Tibial nerve (tissue), 4 donors: ENCODE data around the gene TIPRL. TPM values are rescaled to one million over a fixed set of nuclear protein-coding genes. Genes with fewer than 3 reads are reported as not detected.

Experiments used
- DNase-seq, 2 donors: peaks; one replicate each; pipeline ENCODE4 v3.0.0-alpha.2; 2019; ENCODE audit warnings: low spot score in 2 of 2
- H3K27ac ChIP-seq, 4 donors: fragments of 200-600 bp; sonication (generic) in 3 of 4; one replicate each; pipeline ENCODE4 v1.5.1; 2017 to 2019; ENCODE audit warnings: mild to moderate bottlenecking in 1 of 4
- H3K27me3 ChIP-seq, 2 donors: fragments of 200-600 bp; sonication (generic) in 1 of 2; one replicate each; pipeline versions ENCODE4 v1.5.1 to v1.6.0; 2017 to 2019
- H3K36me3 ChIP-seq, 3 donors: fragments of 200-600 bp; sonication (generic); one replicate each; pipeline ENCODE4 v1.5.1; 2018 to 2019
- H3K4me1 ChIP-seq, 4 donors: fragments of 200-600 bp; sonication (generic) in 3 of 4; one replicate each; pipeline ENCODE4 v1.5.1; 2017 to 2019
- H3K4me3 ChIP-seq, 4 donors: fragments of 200-600 bp; sonication (generic) in 3 of 4; one replicate each; pipeline ENCODE4 v1.5.1; 2017 to 2019; ENCODE audit warnings: mild to moderate bottlenecking in 1 of 4, moderate library complexity in 1 of 4
- H3K9me3 ChIP-seq, 4 donors: fragments of 200-600 bp; sonication (generic) in 3 of 4; one replicate each; pipeline ENCODE4 v1.5.1; 2017 to 2019
- EP300 ChIP-seq, 2 donors: sonication (generic); formaldehyde crosslinking; IDR thresholded peaks; one replicate each; pipeline ENCODE4 v1.6.1; 2017; ENCODE audit warnings: antibody characterized with exemption in 2 of 2, mild to moderate bottlenecking in 1 of 2
- POLR2A ChIP-seq, 2 donors: fragments of 450-650 bp; IDR thresholded peaks; one replicate each; pipeline ENCODE4 v1.6.1; 2017; ENCODE audit warnings: antibody characterized with exemption in 2 of 2, mild to moderate bottlenecking in 2 of 2, moderate library complexity in 2 of 2
- WGBS, 2 donors: methylation state at CpG; one replicate each; pipeline ENCODE4 v1.1.5; 2018; 5-methylcytosine and 5-hydroxymethylcytosine counted together
- total RNA-seq, 4 donors: library from RNA; depleted of rRNA; stranded (reverse); fragments of >200 nt; gene quantifications; one replicate each; pipeline ENCODE4 v1.1.0, GENCODE V29; 2016
- TF ChIP-seq, protein P1 (sequence below), 5 experiments: fragments of 200-600 bp in 3 of 5; fragments of 450-650 bp in 2 of 5; sonication (generic) in 3 of 5; IDR thresholded peaks; one replicate each; pipeline ENCODE4 v1.5.1; 2016 to 2019; ENCODE audit warnings: antibody characterized with exemption in 5 of 5, mild to moderate bottlenecking in 3 of 5, moderate library complexity in 2 of 5

Gene TIPRL
- total RNA-seq, 4 donors from 2014 or later = 16.5 to 25.3 (median 20.6) TPM

DNA sequence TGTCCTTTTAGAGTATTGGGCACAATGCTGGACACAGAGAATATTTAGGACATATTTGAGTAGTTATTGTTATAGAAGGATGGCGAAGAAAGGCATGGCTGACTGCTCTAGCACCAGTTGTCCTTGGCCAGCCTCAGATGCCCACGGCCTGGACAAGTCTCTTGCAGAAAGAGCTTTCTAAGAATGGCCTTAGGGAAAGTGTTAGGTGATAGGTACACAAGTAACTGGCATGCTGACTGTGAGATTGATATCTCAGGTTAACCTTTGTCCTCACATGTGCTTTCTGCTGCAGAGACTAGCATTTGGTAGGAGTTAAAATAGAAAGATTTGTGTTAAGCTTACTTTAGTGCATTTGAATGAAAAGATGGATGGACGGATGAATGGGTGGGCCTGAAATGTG lies 57.2 kb downstream of the TIPRL start:
- peaks cover 2 to 88% (median 8%) of the 10 kb centered on the region in 3 donors for H3K36me3 ChIP-seq
- H3K27ac ChIP-seq = peak overlapping the region in 2 of 4 donors; percentile 72 to 79
- DNase-seq = no peak
- peaks cover 0 to 32% (median 8%) of the 10 kb centered on the region in 4 donors for H3K4me1 ChIP-seq
- WGBS, 2 donors = 84 to 88% methylated on average over 3 of the region's 3 CpGs
- TF ChIP-seq EP300 (IDR thresholded peaks at IDR 0.05) (no peak), POLR2A (IDR thresholded peaks at IDR 0.05) (no peak)
- TF ChIP-seq, protein P1, sequence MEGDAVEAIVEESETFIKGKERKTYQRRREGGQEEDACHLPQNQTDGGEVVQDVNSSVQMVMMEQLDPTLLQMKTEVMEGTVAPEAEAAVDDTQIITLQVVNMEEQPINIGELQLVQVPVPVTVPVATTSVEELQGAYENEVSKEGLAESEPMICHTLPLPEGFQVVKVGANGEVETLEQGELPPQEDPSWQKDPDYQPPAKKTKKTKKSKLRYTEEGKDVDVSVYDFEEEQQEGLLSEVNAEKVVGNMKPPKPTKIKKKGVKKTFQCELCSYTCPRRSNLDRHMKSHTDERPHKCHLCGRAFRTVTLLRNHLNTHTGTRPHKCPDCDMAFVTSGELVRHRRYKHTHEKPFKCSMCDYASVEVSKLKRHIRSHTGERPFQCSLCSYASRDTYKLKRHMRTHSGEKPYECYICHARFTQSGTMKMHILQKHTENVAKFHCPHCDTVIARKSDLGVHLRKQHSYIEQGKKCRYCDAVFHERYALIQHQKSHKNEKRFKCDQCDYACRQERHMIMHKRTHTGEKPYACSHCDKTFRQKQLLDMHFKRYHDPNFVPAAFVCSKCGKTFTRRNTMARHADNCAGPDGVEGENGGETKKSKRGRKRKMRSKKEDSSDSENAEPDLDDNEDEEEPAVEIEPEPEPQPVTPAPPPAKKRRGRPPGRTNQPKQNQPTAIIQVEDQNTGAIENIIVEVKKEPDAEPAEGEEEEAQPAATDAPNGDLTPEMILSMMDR (IDR thresholded peaks at IDR 0.05) = no peak
- H3K4me3 ChIP-seq = no peak overlapping the region
- no peaks in the 10 kb centered on the region for H3K27me3 ChIP-seq
- H3K9me3 ChIP-seq = no peaks in the 10 kb centered on the region

DNA sequence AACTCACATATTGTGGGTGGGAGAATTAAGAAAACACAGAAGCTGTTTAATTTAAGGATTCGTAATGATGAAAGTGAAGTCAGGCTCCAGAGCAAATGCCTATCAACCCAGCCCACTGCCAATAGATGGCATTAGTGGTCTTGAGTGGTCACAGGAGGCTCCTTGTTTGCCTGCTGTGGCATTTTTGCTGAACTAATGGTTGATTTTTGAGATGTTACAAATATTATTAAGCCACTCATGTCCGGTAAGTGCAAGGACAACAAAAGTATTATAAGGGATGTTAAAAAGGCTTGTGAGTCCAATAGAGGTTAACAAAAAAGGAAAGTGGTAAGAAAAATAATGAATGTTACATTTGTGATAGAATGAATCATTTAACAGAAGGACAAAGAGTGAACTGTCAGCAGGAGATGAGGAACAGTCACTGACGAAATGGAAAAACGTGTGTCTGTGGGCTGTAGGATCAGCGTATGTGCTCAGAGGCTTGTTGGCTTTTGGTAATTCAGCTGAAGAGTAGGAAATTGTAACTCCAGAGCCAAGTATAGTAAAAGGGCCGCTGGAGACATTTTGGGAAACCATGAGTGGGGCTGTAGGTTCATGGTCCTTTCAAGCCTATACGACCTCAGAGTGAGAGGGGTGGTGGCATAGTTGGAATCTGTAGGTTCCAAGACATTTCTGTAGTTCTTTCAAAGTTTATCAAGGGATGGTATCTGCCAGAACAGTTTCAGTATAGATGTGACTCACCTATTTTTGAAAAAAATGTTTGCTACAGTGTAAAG lies 58.3 kb downstream of the TIPRL start:
- H3K4me1 ChIP-seq = peaks cover 0 to 29% (median 8%) of the 10 kb centered on the region in 4 donors
- peaks cover 2 to 88% (median 8%) of the 10 kb centered on the region in 3 donors for H3K36me3 ChIP-seq
- WGBS, 2 donors = 43 to 50% methylated on average over 7 of the region's 7 CpGs
- H3K27me3 ChIP-seq = no peaks in the 10 kb centered on the region
- no peak overlapping the region for H3K4me3 ChIP-seq
- H3K9me3 ChIP-seq = no peaks in the 10 kb centered on the region
- no peak for DNase-seq
- H3K27ac ChIP-seq = peak overlapping the region in 2 of 4 donors; percentile 72 to 79
- TF ChIP-seq POLR2A (IDR thresholded peaks at IDR 0.05) (no peak), EP300 (IDR thresholded peaks at IDR 0.05) (peak in 1 of 2 donors; percentile 19)

DNA sequence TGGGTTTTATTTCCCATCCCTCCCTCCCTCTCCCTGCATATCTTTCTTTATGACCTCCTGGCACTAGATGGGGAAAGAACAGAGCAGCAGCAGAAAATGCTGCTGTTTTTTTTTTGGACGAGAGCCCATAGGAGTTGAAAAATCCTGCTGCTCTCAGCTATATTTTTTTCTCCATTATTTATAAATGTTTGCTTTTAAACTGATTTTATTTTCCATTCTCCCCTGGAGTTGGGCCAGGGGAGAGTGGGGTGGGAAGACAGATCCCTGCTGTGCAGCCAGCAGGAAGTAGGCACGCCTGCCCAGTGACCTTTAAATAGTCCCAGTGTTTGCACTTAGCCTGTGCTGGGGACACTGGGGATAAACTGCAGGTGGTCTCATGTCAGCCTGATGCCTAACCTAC lies 64.4 kb downstream of the TIPRL start:
- peaks cover 0 to 69% (median 2%) of the 10 kb centered on the region in 3 donors for H3K36me3 ChIP-seq
- peaks cover 0 to 38% (median 16%) of the 10 kb centered on the region in 4 donors for H3K4me1 ChIP-seq
- no peak for DNase-seq
- no peaks in the 10 kb centered on the region for H3K9me3 ChIP-seq
- H3K4me3 ChIP-seq = no peak overlapping the region
- H3K27me3 ChIP-seq = no peaks in the 10 kb centered on the region
- WGBS, 2 donors = 9 to 18% methylated on average over 2 of the region's 2 CpGs
- peak overlapping the region in 3 of 4 donors; percentile 35 to 79 (median 68) for H3K27ac ChIP-seq
- TF ChIP-seq EP300 (IDR thresholded peaks at IDR 0.05) (no peak), POLR2A (IDR thresholded peaks at IDR 0.05) (no peak)
- TF ChIP-seq, protein P1 (IDR thresholded peaks at IDR 0.05) = no peak

DNA sequence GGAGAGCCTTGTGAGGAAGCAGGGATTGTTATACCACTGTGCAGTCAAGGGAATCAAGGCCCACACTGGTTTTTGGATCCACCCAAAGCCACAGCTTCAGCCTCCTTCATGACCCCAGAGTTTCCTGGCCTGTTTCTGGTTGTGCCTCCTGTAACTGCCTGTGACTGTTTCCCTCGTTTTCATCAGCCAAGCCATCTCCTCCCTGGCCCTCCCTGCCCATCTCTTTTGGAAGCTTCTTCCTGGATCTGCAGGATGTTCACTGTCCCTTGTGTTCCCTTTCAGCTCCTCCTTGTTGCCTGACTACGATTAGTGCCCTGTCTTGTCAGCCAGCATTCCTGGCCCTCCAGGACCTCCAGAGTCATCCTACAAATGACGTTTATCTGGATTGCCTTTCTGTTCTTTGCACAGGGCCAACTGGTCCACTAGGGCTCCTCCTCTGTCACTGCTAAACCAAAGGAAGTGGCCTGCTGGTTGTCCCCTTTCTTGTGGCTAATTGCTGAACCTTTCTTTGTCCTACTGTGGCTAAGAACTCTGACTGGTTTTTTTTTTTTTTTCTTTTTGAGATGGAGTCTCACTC lies 65.0 kb downstream of the TIPRL start:
- Histone ChIP-seq H3K27me3 (no peaks in the 10 kb centered on the region), H3K27ac (peak overlapping the region in 3 of 4 donors; percentile 35 to 79 (median 68)), H3K4me1 (peaks cover 0 to 38% (median 16%) of the 10 kb centered on the region in 4 donors), H3K9me3 (no peaks in the 10 kb centered on the region), H3K36me3 (peaks cover 0 to 63% (median 2%) of the 10 kb centered on the region in 3 donors), H3K4me3 (no peak overlapping the region)
- TF ChIP-seq POLR2A (IDR thresholded peaks at IDR 0.05) (no peak), EP300 (IDR thresholded peaks at IDR 0.05) (no peak)
- TF ChIP-seq, protein P1 (IDR thresholded peaks at IDR 0.05) = no peak
- no peak for DNase-seq
- WGBS, 2 donors = 25 to 30% methylated on average over 3 of the region's 3 CpGs

DNA sequence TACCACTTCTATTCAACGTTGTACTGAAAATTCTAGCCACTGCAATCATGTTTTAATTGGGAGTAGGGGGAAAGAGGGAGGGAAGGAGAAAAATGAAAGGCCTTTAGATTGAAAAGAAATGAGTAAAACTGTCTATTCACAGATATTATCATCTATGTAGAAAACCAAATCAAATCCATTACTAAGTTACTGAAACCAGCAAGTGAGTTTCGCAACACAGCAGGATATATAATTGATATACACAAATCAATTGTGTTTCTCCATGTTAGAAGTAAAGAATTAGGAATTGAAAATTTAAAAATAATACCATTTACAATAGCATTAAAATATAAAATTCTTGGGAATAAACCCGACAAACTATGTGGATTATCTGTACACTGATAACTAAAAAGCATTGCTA lies 66.3 kb downstream of the TIPRL start:
- no peak for DNase-seq
- H3K4me3 ChIP-seq = no peak overlapping the region
- WGBS, 2 donors = 83 to 85% methylated on average over 3 of the region's 3 CpGs
- peaks cover 0 to 42% (median 16%) of the 10 kb centered on the region in 4 donors for H3K4me1 ChIP-seq
- H3K27ac ChIP-seq = peak overlapping the region in 1 of 4 donors; percentile 79
- TF ChIP-seq, protein P1 (IDR thresholded peaks at IDR 0.05) = no peak
- TF ChIP-seq POLR2A (IDR thresholded peaks at IDR 0.05) (no peak), EP300 (IDR thresholded peaks at IDR 0.05) (no peak)
- H3K9me3 ChIP-seq = no peaks in the 10 kb centered on the region
- peaks cover 0 to 54% (median 2%) of the 10 kb centered on the region in 3 donors for H3K36me3 ChIP-seq
- H3K27me3 ChIP-seq = no peaks in the 10 kb centered on the region
